HG02938 (cell line): Measurements from ENCODE around the gene FCRLA.
"Not testable (repeated sequence)": the region's sequence is repeated elsewhere in the genome, so short reads cannot be mapped to it uniquely, and the experiment has no call there.

Source experiments
- ATAC-seq: cut with Tn5 transposase; IDR thresholded peaks from one replicate; pipeline ENCODE4 v1.9.1; 2021; ENCODE audit warnings: mild to moderate bottlenecking, moderate library complexity; ENCODE audit not compliant: unreplicated experiment

Gene FCRLA

DNA sequence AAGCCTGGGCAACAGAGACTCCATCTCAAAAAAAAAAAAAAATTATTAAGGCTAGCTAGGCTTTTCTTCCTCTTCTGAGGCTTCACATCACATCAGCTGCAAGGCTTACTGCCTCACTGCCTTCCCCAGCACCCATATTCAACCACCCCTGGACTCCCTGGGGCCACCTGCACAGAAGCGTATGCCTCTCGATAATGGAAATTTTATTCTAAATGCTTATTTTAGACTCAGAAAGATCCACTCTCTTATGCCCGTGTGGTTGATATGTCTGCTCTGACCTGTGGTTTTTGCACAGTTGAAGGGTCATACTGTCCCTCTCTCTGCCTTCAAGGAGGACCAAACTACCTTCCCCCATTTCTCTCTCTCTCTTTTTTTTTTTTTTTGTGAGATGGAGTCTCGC is 1.5 kb upstream of the FCRLA start:
- no peak for ATAC-seq

DNA sequence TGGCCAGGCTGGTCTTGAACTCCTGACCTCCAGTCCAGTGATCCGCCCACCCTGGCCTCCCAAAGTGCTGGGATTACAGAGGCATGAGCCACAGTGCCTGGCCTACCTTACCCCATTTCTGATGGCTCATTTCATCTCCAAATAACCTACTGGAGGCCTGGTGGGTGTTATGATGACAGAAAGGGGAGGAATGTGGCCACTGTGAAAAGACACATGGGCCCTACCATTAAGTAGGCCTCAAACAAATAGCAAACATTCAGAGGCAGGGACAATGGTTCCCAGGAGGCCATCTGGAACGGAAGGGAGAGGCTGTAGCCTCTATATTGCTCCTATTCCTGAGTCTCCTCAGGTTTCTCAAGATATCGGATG is 932 bp upstream of the FCRLA start:
- no peak for ATAC-seq

DNA sequence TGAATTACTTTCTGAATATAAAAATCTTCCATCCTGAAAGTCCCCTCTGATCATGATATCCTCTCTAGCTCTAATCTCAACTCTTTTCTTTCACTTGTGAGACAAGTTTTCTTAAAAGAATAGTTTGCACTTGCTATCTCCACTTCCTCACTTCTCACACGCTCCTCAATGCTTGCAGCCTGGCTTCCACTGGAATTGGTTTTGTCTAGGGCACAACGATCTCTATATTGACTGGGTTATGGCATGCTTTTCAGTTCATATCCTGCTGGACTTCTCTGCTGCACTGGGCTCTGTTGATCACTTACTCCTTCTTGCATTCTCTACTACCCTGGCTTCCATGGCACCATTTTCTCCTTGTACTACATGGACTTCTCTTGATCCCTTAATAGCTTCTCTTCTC is 474 bp downstream of the FCRLA start:
- no peak for ATAC-seq

DNA sequence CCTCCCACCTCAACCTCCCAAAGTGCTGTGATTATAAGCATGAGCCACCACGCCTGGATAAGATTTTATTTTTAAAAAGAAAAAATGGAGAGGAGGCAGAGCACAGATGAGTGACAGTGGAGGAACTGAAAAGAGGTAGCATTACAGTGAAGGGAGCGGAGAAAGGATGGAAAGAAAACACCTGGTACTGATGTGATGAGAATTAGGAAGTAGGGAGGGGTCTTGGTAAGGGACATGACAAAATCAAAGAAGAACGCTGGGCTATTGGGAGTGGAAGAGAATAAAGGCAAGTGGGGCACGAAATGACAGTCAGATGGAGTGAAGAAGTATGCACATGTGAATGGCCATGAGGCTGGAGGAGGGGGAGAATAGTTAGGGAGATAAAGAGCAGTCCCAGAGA is 2.3 kb downstream of the FCRLA start:
- no peak for ATAC-seq

DNA sequence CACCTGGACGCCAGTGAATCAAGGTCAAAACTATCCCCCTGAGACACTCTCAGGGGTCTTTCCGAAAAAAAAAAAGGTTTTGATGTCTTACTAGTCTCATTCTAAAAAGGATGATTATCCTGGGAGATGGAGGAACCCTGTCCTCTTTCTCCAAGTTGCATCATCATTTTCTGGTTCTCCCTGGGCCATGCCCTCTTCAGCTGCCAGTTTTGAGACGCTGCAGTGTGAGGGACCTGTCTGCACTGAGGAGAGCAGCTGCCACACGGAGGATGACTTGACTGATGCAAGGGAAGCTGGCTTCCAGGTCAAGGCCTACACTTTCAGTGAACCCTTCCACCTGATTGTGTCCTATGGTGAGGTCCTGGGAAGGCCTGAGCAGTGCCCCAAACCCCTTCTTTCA is 3.5 kb downstream of the FCRLA start:
- no peak for ATAC-seq

DNA sequence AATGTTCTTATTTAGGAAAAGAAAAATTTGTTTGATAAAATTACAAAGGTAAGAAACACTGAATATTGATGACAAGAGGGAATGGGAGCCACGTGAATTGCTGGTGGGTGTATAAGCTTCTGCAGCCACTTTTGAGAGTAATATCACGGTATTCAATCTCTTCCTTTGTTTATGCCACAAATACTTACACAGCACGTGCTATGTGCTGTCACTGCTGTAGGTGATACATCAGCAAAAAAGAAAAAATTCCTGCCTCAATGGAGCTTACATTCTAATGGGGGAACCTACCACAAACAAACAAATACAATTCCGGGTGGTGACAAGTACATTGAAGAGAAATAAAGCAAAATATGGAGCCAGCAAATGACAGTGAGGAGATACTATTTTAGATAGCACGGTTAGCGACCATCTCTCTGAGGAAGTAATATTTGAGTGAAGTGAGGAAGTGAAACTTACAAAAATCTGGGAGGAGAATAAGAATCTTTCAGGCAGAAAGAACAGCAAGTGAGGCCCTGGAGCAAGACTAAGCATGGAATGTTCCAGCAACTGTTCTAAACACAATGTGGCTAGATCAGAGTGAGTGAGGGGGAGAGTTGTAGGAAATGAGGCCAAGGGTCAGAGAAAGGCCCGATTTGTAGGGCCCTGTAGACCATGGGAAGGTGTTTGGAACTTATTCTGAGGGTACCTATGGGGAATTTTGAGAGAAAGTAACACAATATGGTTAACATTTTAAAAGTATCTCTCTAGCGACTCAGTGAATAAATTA is 11.7 kb downstream of the FCRLA start:
- ATAC-seq, result peak; percentile 45

DNA sequence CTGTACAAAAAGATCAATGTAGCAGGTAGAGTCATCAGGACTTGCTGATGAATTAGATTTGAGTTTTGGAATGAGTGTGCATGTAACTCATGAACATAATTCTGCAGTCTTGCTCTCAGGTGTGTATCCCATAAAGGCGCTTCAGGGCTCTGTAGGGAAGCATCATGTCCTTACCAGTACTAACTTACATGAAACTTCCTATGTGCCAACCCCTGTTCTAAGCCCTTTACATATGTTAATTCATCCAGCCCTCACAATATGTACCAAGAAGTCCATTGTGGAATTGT is 12.2 kb downstream of the FCRLA start:
- ATAC-seq, result peak; percentile 45

DNA sequence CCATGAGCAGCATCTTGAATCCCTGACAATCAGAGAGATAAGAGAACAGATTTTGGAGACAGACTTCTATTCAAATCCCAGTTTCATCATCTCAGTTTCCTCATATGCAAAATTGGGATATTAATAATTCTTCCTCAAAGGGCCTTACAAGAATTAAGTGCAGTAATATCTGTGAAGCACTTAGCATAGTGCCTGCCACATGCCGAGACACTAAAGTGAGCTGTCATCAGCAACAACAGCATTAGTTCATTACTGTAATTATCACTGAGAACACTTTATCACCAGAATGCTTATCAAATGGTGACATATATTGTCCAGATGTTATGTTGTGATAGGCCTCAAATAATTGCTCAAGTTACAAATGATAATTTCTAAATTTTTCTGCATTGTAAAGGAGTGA is 13.4 kb downstream of the FCRLA start:
- ATAC-seq, result no peak

DNA sequence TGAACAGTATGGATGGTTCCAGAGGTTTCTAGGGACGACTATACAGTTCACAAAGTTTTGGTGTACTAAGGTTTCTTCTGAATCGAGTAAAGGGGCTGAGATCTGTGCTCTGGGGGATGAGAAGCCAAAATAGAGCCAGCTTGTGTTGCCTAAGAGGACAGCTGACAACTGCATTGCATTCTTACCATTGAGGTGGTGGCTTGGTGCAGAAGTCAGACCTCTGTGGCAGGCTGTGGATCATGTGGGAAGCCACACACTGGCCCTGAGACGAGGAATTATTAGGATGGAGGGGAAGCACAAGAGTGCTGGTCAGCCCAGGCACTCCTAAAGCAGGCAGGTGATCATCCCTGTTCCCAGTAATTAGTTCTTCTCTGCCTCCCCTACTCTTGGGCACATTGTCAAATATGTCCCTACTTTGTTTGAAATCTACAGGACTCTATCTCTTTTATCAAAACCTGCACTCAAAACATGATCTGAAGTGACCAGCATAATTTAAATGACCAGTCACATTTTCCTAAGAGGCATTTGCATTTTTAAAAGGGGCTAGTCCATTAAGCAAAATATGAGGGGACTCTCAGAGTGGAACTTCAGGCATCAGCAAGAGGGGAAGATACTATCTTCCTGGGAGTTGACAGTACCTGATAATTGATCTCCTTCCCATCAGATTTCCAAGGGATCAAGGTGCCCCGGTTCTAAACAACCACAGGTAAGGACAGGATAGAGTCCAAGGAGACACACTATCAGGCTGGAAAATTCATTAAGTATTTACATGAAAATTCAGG is 14.1 kb downstream of the FCRLA start, which contains the start of gene FCRLB:
Gene FCRLB, plus strand, starts transcription at position 589 of the 782 bp plus-strand sequence. CDS start 1,129 bp downstream, outside the sequence.
- ATAC-seq, result no peak

DNA sequence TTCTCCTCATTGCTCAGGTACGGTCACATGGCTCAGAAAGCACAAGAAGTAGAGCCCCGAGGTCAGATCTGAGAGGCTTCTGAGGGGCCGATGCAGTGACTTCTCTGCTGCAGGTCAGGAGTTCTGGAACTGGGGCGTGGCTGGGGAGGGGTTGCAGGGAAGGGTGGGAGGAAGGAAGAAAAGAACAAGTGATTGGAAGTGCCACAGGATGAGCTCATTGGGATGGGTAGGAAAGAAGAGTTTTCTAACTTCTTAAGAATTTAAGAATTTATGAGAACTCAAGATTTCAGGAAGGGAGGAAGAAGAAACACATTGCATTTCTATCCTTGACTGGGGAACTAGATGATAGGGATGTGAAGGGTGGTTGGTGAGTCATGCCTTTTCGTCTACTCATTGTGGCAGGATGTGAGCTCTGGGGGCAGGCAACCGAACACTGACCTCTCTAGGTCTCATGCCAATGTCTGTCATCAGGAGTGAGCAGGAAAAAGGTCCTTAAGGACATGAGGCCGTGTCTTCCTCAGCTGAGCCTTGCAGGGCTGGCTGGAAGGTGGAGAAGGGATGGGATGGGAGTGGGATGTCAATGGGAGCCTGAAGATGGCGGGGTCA is 14.8 kb downstream of the FCRLA start:
- ATAC-seq, result no peak

DNA sequence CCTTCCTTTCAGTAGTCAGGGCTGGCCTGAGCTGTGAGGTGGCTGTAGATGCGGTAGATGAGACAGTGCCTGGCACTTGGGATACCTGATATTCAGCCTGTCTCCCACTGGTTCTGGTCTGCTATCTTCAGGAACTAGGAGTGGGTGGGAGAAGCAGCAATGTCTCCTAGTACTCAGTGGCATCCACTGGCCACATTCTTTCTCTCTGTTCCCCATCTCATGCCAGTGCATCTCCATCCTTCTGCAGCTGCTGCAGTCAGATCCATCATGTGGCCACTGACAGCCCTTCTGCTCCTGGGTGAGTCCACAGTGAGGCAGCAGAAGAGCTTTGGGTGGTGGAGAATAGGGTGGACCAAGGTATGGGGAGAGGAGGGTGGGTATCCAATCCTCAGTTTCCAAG is 15.4 kb downstream of the FCRLA start:
- ATAC-seq, result no peak

DNA sequence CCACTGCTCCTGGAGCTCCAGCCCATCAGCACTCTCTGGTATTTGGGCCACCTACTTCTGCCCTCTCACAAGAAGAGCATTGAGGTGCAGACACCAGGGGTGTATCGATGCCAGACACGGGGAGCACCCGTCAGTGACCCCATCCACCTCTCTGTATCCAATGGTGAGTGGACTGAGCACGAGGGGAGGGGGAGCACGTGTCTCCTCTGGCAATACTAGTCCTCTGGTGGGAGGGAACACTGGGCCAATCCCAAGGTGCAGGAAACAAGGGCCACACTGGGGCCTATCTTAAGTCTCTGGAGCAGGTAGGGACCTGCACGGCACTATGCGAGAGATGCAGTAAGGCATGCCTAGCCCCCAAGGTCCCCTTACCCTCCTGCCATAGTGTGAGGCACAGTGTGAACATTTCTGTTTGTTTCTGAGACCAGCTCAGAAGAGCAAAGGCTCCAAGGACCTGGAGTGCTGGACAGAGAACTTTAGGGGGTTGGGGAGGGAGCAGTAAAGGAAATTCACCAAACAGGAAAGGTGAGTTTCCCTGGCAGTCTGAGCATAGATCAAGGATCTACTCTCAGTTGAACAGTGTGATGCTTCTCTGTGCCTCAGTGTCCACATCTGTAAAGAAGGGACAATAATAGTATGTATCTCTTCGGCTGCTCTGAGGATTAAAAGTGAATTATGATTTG is 16.6 kb downstream of the FCRLA start:
- ATAC-seq, result no peak

DNA sequence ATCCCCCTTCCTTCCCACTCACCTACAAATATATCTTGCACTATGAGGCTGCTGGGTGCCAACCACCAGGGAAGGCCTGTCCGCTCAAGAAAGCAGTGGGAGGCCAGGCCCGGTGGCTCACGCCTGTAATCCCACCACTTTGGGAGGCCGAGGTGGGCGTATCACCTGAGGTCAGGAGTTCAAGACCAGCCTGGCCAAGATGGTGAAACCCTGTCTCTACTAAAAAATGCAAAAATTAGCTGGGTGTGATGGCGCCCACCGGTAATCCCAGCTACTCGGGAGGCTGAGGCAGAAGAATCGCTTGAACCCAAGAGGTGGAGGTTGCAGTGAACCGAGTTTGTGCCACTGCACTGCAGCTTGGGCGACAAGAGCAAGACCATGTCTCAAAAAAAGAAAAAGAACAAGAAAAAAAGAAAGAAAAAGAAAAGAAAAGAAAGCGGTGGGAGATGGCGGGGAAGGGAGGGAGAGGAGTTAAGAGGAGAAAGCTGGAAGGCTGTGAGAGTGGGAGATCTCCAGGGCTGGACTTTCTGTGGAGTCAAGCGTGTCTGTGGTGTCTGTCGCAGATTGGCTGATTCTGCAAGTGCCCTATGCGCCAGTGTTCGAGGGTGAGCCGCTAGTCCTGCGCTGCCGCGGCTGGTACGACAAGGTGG is 18.4 kb downstream of the FCRLA start:
- not testable (repeated sequence) for ATAC-seq

DNA sequence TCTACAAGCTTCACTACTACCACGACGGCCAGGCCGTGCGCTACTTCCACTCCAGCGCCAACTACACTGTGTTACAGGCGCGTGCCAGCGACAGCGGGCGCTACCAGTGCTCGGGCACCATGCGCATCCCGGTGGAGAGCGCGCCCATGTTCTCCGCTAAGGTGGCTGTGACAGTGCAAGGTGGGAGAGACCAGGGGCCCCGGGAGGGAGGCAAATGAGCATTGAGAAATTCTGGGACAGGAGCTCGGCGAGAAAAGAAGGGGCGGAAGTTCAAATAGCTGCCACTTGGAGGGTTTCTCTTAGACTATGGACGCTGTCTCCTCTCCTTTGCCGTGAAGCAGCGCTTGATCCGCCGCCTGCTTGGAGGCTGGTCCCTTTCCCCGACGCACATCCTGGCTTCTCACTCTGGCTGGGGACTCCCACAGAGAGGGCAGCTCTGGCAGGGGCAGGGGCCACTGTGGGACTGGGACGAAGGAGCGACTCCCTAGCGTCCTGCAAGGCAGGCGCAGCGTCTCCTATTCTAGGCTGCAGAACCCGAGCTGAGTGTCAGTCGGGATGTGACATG is 19.0 kb downstream of the FCRLA start:
- ATAC-seq, result peak; percentile 27

DNA sequence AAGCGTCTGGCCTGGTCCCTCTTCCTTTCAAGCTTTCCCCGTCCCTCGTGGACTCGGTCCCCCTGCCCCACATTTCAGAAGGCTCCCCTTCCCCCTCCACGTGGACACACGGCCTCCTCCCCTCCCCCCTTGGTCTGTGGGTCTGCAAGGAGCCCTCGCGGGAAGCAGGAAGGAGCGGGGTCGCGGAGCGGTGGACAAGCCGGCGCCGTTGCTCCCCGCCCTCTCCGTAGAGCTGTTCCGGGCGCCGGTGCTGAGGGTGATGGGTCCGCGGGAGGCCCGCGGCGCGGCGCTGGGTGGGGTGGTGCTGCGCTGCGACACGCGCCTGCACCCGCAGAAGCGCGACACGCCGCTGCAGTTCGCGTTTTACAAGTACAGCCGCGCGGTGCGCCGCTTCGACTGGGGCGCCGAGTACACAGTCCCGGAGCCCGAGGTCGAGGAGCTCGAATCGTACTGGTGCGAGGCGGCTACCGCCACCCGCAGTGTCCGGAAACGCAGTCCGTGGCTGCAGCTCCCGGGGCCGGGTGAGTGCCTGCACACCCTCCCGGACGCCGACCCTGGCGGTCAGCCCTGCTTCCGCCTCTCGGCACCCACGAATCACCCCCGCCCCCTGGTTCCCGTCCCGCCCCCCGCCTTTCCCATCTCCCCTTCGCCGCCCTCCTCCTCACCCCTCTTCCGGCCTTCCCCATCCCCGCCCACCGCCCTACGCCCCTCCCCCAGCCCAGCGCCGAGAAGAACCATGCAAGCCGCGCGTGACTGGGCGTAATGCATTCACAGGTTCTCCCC is 19.6 kb downstream of the FCRLA start:
- peak; percentile 43 for ATAC-seq

DNA sequence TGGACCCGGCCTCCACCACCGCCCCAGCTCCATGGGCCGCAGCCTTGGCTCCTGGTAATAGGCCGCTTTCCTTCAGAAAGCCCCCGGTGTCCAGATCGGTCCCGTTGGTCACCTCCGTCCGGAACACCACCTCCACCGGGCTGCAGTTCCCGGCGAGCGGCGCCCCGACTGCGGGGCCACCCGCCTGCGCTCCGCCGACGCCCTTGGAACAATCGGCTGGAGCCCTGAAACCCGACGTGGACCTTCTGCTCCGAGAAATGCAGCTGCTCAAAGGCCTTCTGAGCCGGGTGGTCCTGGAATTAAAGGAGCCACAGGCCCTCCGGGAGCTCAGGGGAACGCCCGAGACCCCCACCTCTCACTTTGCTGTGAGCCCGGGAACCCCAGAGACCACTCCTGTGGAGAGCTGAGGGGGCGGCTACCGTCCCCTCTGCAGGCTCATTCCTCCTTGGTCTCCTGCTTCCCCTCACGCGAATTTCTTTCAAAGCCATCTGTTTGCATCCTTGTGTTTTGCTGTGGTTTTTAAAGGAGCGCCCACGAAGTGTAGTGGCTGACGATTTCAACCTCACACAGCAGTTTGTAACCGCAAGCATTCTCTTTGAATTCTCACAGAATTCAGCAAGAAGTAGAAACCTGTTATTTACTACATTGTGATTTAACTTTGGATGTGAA is 20.4 kb downstream of the FCRLA start:
- peak; percentile 15 for ATAC-seq

DNA sequence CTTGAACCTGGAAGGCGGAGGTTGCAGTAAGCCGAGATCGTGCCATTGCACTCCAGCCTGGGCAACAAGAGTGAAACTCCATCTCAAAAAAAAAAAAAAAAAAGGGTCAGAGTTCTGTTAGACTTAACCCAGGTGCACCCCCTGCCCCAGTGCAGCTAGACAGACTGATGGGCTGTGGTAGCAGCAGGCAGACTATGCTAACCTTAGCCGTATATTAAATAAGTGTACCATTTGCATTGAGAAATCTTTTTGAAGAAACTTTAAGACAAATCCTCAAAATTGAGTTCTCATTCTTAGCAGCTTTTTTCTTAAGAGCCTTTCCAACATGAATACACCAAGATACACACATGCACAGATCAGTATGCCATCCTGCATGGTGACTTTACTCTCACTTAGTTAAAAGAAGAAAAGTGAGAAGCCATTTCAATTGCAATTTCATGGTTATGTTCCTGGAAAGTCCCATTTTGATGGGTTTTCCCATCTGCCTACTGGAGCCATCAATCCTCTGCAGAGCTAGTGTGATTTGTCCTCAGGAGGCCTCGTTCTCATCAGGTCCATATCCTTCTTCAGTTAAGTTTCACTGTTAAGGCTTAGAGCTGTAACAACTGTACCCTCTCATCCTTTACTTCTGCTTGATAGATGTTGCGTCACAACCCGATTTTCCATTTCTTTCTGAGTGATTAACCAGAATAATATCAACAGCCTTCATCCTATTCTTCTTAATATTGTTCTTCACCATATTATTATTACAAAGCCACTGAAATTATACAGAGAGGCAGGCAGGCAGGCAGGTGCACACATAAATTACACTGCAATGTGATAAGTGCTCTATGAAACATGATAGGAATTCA is 21.6 kb downstream of the FCRLA start:
- ATAC-seq, result no peak

DNA sequence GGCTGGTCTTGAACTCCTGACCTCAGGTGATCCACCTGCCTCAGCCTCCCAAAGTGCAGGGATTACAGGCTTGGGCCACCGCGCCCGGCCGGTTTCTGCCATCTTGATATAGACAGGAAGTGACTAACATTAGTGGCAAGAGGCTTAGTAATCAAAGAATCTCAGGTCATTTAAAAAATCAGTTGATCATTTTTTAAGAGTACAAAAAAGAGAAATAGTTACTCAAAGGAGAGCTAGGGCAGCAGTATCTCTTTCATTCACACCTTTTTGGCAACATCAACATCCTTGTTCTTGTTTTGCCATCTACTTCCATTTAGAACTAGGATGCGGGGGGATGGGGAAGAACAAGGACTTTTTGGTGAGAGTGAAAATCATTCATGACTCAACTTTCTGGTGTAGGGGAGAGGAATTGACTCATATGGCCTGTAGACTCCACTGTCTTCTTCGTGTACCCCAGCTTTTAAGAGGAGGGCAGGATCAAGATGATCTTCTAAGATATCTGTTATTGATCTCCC is 23.1 kb downstream of the FCRLA start:
- ATAC-seq, result no peak
